Ishikawa (cell line): ENCODE measurements around the gene NTNG1.

Source experiments
- CREB1 ChIP-seq: IDR thresholded peaks from 2 replicates; pipeline ENCODE4 v1.6.1; 2012; ENCODE audit warnings: low read depth
- EGR1 ChIP-seq: IDR thresholded peaks from 2 replicates; pipeline ENCODE4 v1.6.1; 2012
- EP300 ChIP-seq: IDR thresholded peaks from 2 replicates; pipeline ENCODE4 v1.6.1; 2012; ENCODE audit warnings: borderline replicate concordance
- FOXM1 ChIP-seq: IDR thresholded peaks from 2 replicates; pipeline ENCODE4 v1.6.1; 2012; ENCODE audit warnings: low read depth, borderline replicate concordance
- MAX ChIP-seq: IDR thresholded peaks from 2 replicates; pipeline ENCODE4 v1.6.1; 2012
- NFIC ChIP-seq: IDR thresholded peaks from 2 replicates; pipeline ENCODE4 v1.6.1; 2012
- RAD21 ChIP-seq: IDR thresholded peaks from 2 replicates; pipeline ENCODE4 v1.6.1; 2012; ENCODE audit warnings: low read depth
- REST ChIP-seq: IDR thresholded peaks from 2 replicates; pipeline ENCODE4 v1.6.1; 2012; ENCODE audit warnings: low read depth, mild to moderate bottlenecking
- TAF1 ChIP-seq: IDR thresholded peaks from 2 replicates; pipeline ENCODE4 v1.6.1; 2012; ENCODE audit warnings: low read depth, mild to moderate bottlenecking
- TCF12 ChIP-seq: IDR thresholded peaks from 2 replicates; pipeline ENCODE4 v1.6.1; 2012; ENCODE audit warnings: low read depth
- YY1 ChIP-seq: IDR thresholded peaks from 2 replicates; pipeline ENCODE4 v1.6.1; 2012; ENCODE audit warnings: low read depth

- TF ChIP-seq MAX: no peak
- TF ChIP-seq NFIC: no peak
- no peak for TF ChIP-seq TAF1
- no peak for TF ChIP-seq CREB1
- TF ChIP-seq TCF12: no peak
- no peak for TF ChIP-seq FOXM1
- no peak for TF ChIP-seq EP300
- TF ChIP-seq YY1: no peak
- no peak for TF ChIP-seq REST
- TF ChIP-seq RAD21: no peak
- TF ChIP-seq EGR1: no peak
Observed at GRCh38 chr1:107171333-107171732, 30.5 kb downstream of the NTNG1 start.
